ENCODE data around the gene NALF2. TPM values are rescaled to one million over a fixed set of nuclear protein-coding genes. Genes with fewer than 3 reads are reported as not detected.

The NALF2 gene
- total and polyA plus RNA-seq, 5 experiments from 2014 or later: not detected

- Mint-ChIP-seq H3K9me3 (peaks cover 0 to 3% (median 0%) of the 10 kb centered on the region in 9 donors), H3K36me3 (peaks cover 0 to 2% (median 0%) of the 10 kb centered on the region in 3 donors), H3K27me3 (peaks cover 0 to 25% (median 4%) of the 10 kb centered on the region in 5 donors), H3K27ac (peak overlapping the region in 1 of 10 donors; percentile 18), H3K4me3 (no peak overlapping the region), H3K4me1 (peaks cover 3 to 16% (median 12%) of the 10 kb centered on the region in 4 donors)
- POLR2A ChIA-PET: no interaction called here
- ATAC-seq: no peak
- no peak for DNase-seq
These were observed 31.5 kb downstream of the NALF2 start for GRCh38 chrX:69535661-69536060.

- Mint-ChIP-seq H3K4me3 (peak overlapping the region in 8 of 10 donors; percentile 31 to 75 (median 67)), H3K27me3 (peaks cover 0 to 25% (median 4%) of the 10 kb centered on the region in 5 donors), H3K36me3 (peaks cover 0 to 2% (median 0%) of the 10 kb centered on the region in 3 donors), H3K4me1 (peaks cover 3 to 16% (median 12%) of the 10 kb centered on the region in 4 donors), H3K27ac (peak overlapping the region in 1 of 10 donors; percentile 71), H3K9me3 (no peaks in the 10 kb centered on the region)
- POLR2A ChIA-PET: no interaction called here
- DNase-seq: peak; percentile 38 to 75 (median 62)
- peak; percentile 79 to 94 for ATAC-seq
These were observed 34.3 kb downstream of the NALF2 start for GRCh38 chrX:69538321-69538876.

GRCh38 chrX:69539437-69539836 lies 35.3 kb downstream of the NALF2 start:
- peak overlapping the region in 3 of 10 donors; percentile 24 to 93 (median 71) for H3K27ac Mint-ChIP-seq
- peaks cover 0 to 2% (median 0%) of the 10 kb centered on the region in 3 donors for H3K36me3 Mint-ChIP-seq

GRCh38 chrX:69541956-69542355 lies 37.8 kb downstream of the NALF2 start:
- H3K27ac Mint-ChIP-seq: no peak overlapping the region
- POLR2A ChIA-PET: no interaction called here
- no peak overlapping the region for H3K4me3 Mint-ChIP-seq
- ATAC-seq (no peak), DNase-seq (no peak)
- peaks cover 3 to 16% (median 12%) of the 10 kb centered on the region in 4 donors for H3K4me1 Mint-ChIP-seq
- peaks cover 0 to 24% (median 4%) of the 10 kb centered on the region in 5 donors for H3K27me3 Mint-ChIP-seq
- H3K36me3 Mint-ChIP-seq: peaks cover 0 to 5% (median 2%) of the 10 kb centered on the region in 3 donors
- peaks cover 0 to 11% (median 0%) of the 10 kb centered on the region in 9 donors for H3K9me3 Mint-ChIP-seq

More at GRCh38 chrX:69539437-69539836, 35.3 kb downstream of the NALF2 start:
- DNase-seq (no peak), ATAC-seq (no peak)
- Mint-ChIP-seq H3K9me3 (no peaks in the 10 kb centered on the region), H3K4me3 (peak overlapping the region in 7 of 10 donors; percentile 15 to 75 (median 52)), H3K27me3 (peaks cover 0 to 25% (median 4%) of the 10 kb centered on the region in 5 donors), H3K4me1 (peaks cover 3 to 16% (median 12%) of the 10 kb centered on the region in 4 donors)
- POLR2A ChIA-PET: no interaction called here

GRCh38 chrX:69543572-69543971 lies 39.4 kb downstream of the NALF2 start:
- no peak overlapping the region for H3K4me3 Mint-ChIP-seq
- H3K36me3 Mint-ChIP-seq: peaks cover 0 to 5% (median 0%) of the 10 kb centered on the region in 3 donors
- H3K4me1 Mint-ChIP-seq: peaks cover 3 to 12% (median 10%) of the 10 kb centered on the region in 4 donors
- no peak overlapping the region for H3K27ac Mint-ChIP-seq
- ATAC-seq (no peak), DNase-seq (no peak)
- peaks cover 0 to 9% (median 0%) of the 10 kb centered on the region in 5 donors for H3K27me3 Mint-ChIP-seq
- POLR2A ChIA-PET: no interaction called here
- peaks cover 0 to 11% (median 0%) of the 10 kb centered on the region in 9 donors for H3K9me3 Mint-ChIP-seq

GRCh38 chrX:69546417-69546816 lies 42.3 kb downstream of the NALF2 start:
- H3K27me3 Mint-ChIP-seq: no peaks in the 10 kb centered on the region

GRCh38 chrX:69546978-69547377 lies 42.9 kb downstream of the NALF2 start:
- POLR2A ChIA-PET: no interaction called here
- DNase-seq: no peak
- no peak overlapping the region for H3K4me3 Mint-ChIP-seq
- H3K4me1 Mint-ChIP-seq: no peaks in the 10 kb centered on the region
- peaks cover 0 to 11% (median 0%) of the 10 kb centered on the region in 9 donors for H3K9me3 Mint-ChIP-seq
- H3K27me3 Mint-ChIP-seq: no peaks in the 10 kb centered on the region
- no peak overlapping the region for H3K27ac Mint-ChIP-seq
- no peak for ATAC-seq
- H3K36me3 Mint-ChIP-seq: peaks cover 0 to 5% (median 0%) of the 10 kb centered on the region in 3 donors

More at GRCh38 chrX:69546417-69546816, 42.3 kb downstream of the NALF2 start:
- Mint-ChIP-seq H3K4me3 (no peak overlapping the region), H3K27ac (no peak overlapping the region), H3K4me1 (no peaks in the 10 kb centered on the region), H3K9me3 (peaks cover 0 to 11% (median 0%) of the 10 kb centered on the region in 9 donors), H3K36me3 (peaks cover 0 to 5% (median 0%) of the 10 kb centered on the region in 3 donors)
- POLR2A ChIA-PET: no interaction called here
- ATAC-seq (no peak), DNase-seq (no peak)

GRCh38 chrX:69551421-69552009 lies 47.4 kb downstream of the NALF2 start:
- Mint-ChIP-seq H3K27me3 (peaks cover 0 to 4% (median 0%) of the 10 kb centered on the region in 5 donors), H3K9me3 (no peaks in the 10 kb centered on the region), H3K4me3 (no peak overlapping the region)

GRCh38 chrX:69552512-69552911 lies 48.4 kb downstream of the NALF2 start:
- peaks cover 0 to 4% (median 0%) of the 10 kb centered on the region in 5 donors for H3K27me3 Mint-ChIP-seq
- H3K4me1 Mint-ChIP-seq: no peaks in the 10 kb centered on the region
- DNase-seq (no peak), ATAC-seq (no peak)
- no peaks in the 10 kb centered on the region for H3K9me3 Mint-ChIP-seq
- POLR2A ChIA-PET: no interaction called here
- no peak overlapping the region for H3K27ac Mint-ChIP-seq
- H3K4me3 Mint-ChIP-seq: no peak overlapping the region
- H3K36me3 Mint-ChIP-seq: no peaks in the 10 kb centered on the region

More at GRCh38 chrX:69551421-69552009, 47.4 kb downstream of the NALF2 start:
- H3K4me1 Mint-ChIP-seq: no peaks in the 10 kb centered on the region
- no peak for DNase-seq
- ATAC-seq: no peak
- H3K36me3 Mint-ChIP-seq: no peaks in the 10 kb centered on the region
- no peak overlapping the region for H3K27ac Mint-ChIP-seq
- POLR2A ChIA-PET: no interaction called here

Other genes with a start within 250 kb of the NALF2 start
- 1 to 10 TPM; 1.1 to 1.6 TPM for gene EDA, start 111.8 kb downstream of the NALF2 start, total RNA-seq
- gene EDA, start 111.8 kb downstream of the NALF2 start, polyA plus RNA-seq: 1 to 10 TPM in 1 of 3 donors, under 1 TPM in 2; 0.80 to 1.7 (median 0.82) TPM